WTC11 (cell line): ENCODE results near the gene CDC42EP4. TPM values are rescaled to one million over a fixed set of nuclear protein-coding genes. Genes with fewer than 3 reads are reported as not detected.

ENCODE experiments used
- ATAC-seq: fragments of 200-7000 bp; cut with Tn5 transposase; 2 replicates; pipeline ENCODE4 v1.10.0; 2021; ENCODE audit warnings: mild to moderate bottlenecking, moderate library complexity
- CTCF ChIA-PET: fragments of 300-600 bp; sonication (Branson Sonifier 250); formaldehyde crosslinking; loops from one replicate; lab custom pipeline; 2021; ENCODE audit warnings: antibody characterized with exemption; lab: Charles Lee
- POLR2A ChIA-PET: fragments of 350-600 bp; sonication (Branson Sonifier 250); formaldehyde crosslinking; loops from one replicate; lab custom pipeline; 2021; ENCODE audit warnings: antibody characterized with exemption; lab: Charles Lee
- DNase-seq: peaks from one replicate; pipeline ENCODE4 v3.0.0; 2021; ENCODE audit warnings: low spot score
- H3K27ac Mint-ChIP-seq: 2 replicates; pipeline ENCODE4 v1.8.0; 2021; ENCODE audit warnings: mixed read lengths
- H3K27me3 Mint-ChIP-seq: 2 replicates; pipeline ENCODE4 v1.8.0; 2021; ENCODE audit warnings: low read depth, mild to moderate bottlenecking, moderate library complexity, mixed read lengths
- H3K36me3 Mint-ChIP-seq: 2 replicates; pipeline ENCODE4 v1.8.0; 2021; ENCODE audit warnings: mixed read lengths
- H3K4me1 Mint-ChIP-seq: 2 replicates; pipeline ENCODE4 v1.8.0; 2022; ENCODE audit warnings: mixed read lengths
- H3K4me3 Mint-ChIP-seq: 2 replicates; pipeline ENCODE4 v1.8.0; 2021; ENCODE audit warnings: mild to moderate bottlenecking, moderate library complexity, mixed read lengths
- H3K9me3 Mint-ChIP-seq: 2 replicates; pipeline ENCODE4 v1.8.0; 2021; ENCODE audit warnings: mixed read lengths
- EMX1 ChIP-seq: fragments of 250-450 bp; sonication (Bioruptor Pico); IDR thresholded peaks from 2 replicates; pipeline ENCODE4 v1.8.0; 2021; ENCODE audit warnings: mild to moderate bottlenecking
- FOXP1 ChIP-seq: sonication (generic); formaldehyde crosslinking; IDR thresholded peaks from 2 replicates; pipeline ENCODE4 v1.8.0; 2022; ENCODE audit warnings: missing genetic modification reagents, mild to moderate bottlenecking, moderate library complexity, borderline replicate concordance
- HMGA2 ChIP-seq: fragments of 250-450 bp; sonication (Bioruptor Pico); IDR thresholded peaks from 2 replicates; pipeline ENCODE4 v1.4.0; 2021; ENCODE audit warnings: mild to moderate bottlenecking, moderate library complexity
- JUN ChIP-seq: sonication (generic); formaldehyde crosslinking; IDR thresholded peaks from 2 replicates; pipeline ENCODE4 v1.8.0; 2023; ENCODE audit warnings: mild to moderate bottlenecking, missing genetic modification reagents
- NR2C2 ChIP-seq: sonication (generic); formaldehyde crosslinking; IDR thresholded peaks from 2 replicates; pipeline ENCODE4 v1.8.0; 2022; ENCODE audit warnings: mild to moderate bottlenecking, missing genetic modification reagents
- OVOL2 ChIP-seq: fragments of 250-450 bp; sonication (Bioruptor Pico); IDR thresholded peaks from 2 replicates; pipeline ENCODE4 v1.9.0; 2021; ENCODE audit warnings: mild to moderate bottlenecking, borderline replicate concordance
- RELA ChIP-seq: sonication (generic); formaldehyde crosslinking; IDR thresholded peaks from 2 replicates; pipeline ENCODE4 v1.8.1; 2022; ENCODE audit warnings: missing genetic modification reagents, mild to moderate bottlenecking, borderline replicate concordance
- ZNF219 ChIP-seq: sonication (generic); formaldehyde crosslinking; IDR thresholded peaks from 2 replicates; pipeline ENCODE4 v1.8.0; 2023; ENCODE audit warnings: missing genetic modification reagents, mild to moderate bottlenecking, borderline replicate concordance
- ZNF396 ChIP-seq: fragments of 250-450 bp; sonication (Bioruptor Pico); IDR thresholded peaks from 2 replicates; pipeline ENCODE4 v1.8.0; 2021; ENCODE audit warnings: mild to moderate bottlenecking, moderate library complexity, borderline replicate concordance
- total RNA-seq: library from RNA; stranded (reverse); gene quantifications from 3 replicates; pipeline ENCODE4 v1.2.3, GENCODE V29; 2021
- TF ChIP-seq, protein P1 (sequence below): sonication (generic); formaldehyde crosslinking; IDR thresholded peaks from 2 replicates; pipeline ENCODE4 v1.8.1; 2023; ENCODE audit warnings: mild to moderate bottlenecking, missing genetic modification reagents
- TF ChIP-seq, protein P2 (sequence below): sonication (generic); formaldehyde crosslinking; conservative IDR thresholded peaks from 2 replicates; pipeline ENCODE4 v1.8.1; 2022; ENCODE audit warnings: mild to moderate bottlenecking, missing genetic modification reagents
- TF ChIP-seq, protein P3 (sequence below): sonication (generic); formaldehyde crosslinking; IDR thresholded peaks from 2 replicates; pipeline ENCODE4 v1.8.0; 2023; ENCODE audit warnings: missing genetic modification reagents, mild to moderate bottlenecking, borderline replicate concordance
- TF ChIP-seq, protein P4 (sequence below): fragments of 250-450 bp; sonication (Bioruptor Pico); IDR thresholded peaks from 2 replicates; pipeline ENCODE4 v1.9.0; 2021; ENCODE audit warnings: mild to moderate bottlenecking
- TF ChIP-seq, protein P5 (sequence below): sonication (generic); formaldehyde crosslinking; IDR thresholded peaks from 2 replicates; pipeline ENCODE4 v1.8.1; 2022; ENCODE audit warnings: mild to moderate bottlenecking, missing genetic modification reagents, moderate library complexity, borderline replicate concordance
- TF ChIP-seq, protein P6 (sequence below): sonication (generic); formaldehyde crosslinking; IDR thresholded peaks from 2 replicates; pipeline ENCODE4 v1.8.0; 2023; ENCODE audit warnings: missing genetic modification reagents
- TF ChIP-seq, protein P7 (sequence below): fragments of 250-450 bp; sonication (Bioruptor Pico); IDR thresholded peaks from 2 replicates; pipeline ENCODE4 v1.8.0; 2021; ENCODE audit warnings: mild to moderate bottlenecking

Gene CDC42EP4
- total RNA-seq, 1 experiment from 2014 or later, result 18.8 TPM

DNA sequence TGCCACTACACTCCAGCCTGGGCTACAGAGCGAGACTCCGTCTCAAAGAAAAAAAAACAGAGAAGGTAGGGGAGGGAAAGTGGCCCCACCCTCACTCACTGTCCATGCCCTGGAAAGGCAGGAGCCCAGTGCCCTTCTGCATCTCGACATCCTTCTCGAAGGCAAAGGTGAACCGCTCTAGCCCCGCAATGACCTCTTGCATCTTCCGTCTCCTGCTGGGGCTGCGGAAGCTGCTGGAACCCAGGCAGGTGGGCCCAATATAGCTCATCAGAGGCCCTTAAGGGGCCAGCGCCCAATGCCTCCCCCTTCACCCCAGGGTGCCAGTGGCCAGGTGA is 50.2 kb downstream of the CDC42EP4 start, which contains the start of gene CPSF4L (continued):
- TF ChIP-seq, protein P1, sequence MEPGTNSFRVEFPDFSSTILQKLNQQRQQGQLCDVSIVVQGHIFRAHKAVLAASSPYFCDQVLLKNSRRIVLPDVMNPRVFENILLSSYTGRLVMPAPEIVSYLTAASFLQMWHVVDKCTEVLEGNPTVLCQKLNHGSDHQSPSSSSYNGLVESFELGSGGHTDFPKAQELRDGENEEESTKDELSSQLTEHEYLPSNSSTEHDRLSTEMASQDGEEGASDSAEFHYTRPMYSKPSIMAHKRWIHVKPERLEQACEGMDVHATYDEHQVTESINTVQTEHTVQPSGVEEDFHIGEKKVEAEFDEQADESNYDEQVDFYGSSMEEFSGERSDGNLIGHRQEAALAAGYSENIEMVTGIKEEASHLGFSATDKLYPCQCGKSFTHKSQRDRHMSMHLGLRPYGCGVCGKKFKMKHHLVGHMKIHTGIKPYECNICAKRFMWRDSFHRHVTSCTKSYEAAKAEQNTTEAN (CRISPR knock-in tag), result no peak
- TF ChIP-seq, protein P2, sequence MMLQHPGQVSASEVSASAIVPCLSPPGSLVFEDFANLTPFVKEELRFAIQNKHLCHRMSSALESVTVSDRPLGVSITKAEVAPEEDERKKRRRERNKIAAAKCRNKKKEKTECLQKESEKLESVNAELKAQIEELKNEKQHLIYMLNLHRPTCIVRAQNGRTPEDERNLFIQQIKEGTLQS (CRISPR knock-in tag), result no peak
- TF ChIP-seq EMX1 (CRISPR knock-in tag) (no peak), ZNF219 (CRISPR knock-in tag) (no peak), ZNF396 (CRISPR knock-in tag) (no peak)
- TF ChIP-seq, protein P3, sequence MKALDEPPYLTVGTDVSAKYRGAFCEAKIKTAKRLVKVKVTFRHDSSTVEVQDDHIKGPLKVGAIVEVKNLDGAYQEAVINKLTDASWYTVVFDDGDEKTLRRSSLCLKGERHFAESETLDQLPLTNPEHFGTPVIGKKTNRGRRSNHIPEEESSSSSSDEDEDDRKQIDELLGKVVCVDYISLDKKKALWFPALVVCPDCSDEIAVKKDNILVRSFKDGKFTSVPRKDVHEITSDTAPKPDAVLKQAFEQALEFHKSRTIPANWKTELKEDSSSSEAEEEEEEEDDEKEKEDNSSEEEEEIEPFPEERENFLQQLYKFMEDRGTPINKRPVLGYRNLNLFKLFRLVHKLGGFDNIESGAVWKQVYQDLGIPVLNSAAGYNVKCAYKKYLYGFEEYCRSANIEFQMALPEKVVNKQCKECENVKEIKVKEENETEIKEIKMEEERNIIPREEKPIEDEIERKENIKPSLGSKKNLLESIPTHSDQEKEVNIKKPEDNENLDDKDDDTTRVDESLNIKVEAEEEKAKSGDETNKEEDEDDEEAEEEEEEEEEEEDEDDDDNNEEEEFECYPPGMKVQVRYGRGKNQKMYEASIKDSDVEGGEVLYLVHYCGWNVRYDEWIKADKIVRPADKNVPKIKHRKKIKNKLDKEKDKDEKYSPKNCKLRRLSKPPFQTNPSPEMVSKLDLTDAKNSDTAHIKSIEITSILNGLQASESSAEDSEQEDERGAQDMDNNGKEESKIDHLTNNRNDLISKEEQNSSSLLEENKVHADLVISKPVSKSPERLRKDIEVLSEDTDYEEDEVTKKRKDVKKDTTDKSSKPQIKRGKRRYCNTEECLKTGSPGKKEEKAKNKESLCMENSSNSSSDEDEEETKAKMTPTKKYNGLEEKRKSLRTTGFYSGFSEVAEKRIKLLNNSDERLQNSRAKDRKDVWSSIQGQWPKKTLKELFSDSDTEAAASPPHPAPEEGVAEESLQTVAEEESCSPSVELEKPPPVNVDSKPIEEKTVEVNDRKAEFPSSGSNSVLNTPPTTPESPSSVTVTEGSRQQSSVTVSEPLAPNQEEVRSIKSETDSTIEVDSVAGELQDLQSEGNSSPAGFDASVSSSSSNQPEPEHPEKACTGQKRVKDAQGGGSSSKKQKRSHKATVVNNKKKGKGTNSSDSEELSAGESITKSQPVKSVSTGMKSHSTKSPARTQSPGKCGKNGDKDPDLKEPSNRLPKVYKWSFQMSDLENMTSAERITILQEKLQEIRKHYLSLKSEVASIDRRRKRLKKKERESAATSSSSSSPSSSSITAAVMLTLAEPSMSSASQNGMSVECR, result no peak

DNA sequence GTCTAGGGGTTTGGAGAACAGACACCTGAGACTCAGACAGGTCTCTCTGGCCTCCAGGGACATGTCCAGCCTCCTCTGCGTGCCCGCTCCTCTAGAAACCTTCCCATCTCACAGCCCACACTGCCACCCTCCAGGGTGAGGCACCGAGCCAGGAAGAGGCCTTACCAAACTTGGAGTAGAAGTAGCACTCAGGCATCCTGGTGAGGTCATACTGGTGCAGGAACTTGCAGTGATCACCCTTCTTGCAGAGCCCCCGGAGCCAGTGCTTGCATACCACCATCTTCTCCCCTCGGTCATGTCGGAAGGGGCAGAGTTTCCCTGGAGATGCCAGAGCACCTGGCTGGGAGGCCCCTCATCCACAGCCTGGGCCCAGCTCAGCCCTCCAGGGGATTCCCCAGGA is 54.3 kb downstream of the CDC42EP4 start:
- POLR2A ChIA-PET, result no interaction called here
- ATAC-seq (no peak), DNase-seq (no peak)
- H3K36me3 Mint-ChIP-seq, result no peaks in the 10 kb centered on the region
- peaks cover 27% of the 10 kb centered on the region for H3K4me1 Mint-ChIP-seq
- TF ChIP-seq, protein P4, sequence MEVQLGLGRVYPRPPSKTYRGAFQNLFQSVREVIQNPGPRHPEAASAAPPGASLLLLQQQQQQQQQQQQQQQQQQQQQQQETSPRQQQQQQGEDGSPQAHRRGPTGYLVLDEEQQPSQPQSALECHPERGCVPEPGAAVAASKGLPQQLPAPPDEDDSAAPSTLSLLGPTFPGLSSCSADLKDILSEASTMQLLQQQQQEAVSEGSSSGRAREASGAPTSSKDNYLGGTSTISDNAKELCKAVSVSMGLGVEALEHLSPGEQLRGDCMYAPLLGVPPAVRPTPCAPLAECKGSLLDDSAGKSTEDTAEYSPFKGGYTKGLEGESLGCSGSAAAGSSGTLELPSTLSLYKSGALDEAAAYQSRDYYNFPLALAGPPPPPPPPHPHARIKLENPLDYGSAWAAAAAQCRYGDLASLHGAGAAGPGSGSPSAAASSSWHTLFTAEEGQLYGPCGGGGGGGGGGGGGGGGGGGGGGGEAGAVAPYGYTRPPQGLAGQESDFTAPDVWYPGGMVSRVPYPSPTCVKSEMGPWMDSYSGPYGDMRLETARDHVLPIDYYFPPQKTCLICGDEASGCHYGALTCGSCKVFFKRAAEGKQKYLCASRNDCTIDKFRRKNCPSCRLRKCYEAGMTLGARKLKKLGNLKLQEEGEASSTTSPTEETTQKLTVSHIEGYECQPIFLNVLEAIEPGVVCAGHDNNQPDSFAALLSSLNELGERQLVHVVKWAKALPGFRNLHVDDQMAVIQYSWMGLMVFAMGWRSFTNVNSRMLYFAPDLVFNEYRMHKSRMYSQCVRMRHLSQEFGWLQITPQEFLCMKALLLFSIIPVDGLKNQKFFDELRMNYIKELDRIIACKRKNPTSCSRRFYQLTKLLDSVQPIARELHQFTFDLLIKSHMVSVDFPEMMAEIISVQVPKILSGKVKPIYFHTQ (CRISPR knock-in tag), result no peak
- TF ChIP-seq, protein P5, sequence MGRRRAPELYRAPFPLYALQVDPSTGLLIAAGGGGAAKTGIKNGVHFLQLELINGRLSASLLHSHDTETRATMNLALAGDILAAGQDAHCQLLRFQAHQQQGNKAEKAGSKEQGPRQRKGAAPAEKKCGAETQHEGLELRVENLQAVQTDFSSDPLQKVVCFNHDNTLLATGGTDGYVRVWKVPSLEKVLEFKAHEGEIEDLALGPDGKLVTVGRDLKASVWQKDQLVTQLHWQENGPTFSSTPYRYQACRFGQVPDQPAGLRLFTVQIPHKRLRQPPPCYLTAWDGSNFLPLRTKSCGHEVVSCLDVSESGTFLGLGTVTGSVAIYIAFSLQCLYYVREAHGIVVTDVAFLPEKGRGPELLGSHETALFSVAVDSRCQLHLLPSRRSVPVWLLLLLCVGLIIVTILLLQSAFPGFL (CRISPR knock-in tag), result no peak
- TF ChIP-seq RELA (CRISPR knock-in tag) (no peak), NR2C2 (no peak), FOXP1 (CRISPR knock-in tag) (no peak), HMGA2 (CRISPR knock-in tag) (no peak), OVOL2 (CRISPR knock-in tag) (no peak), JUN (CRISPR knock-in tag) (no peak)
- TF ChIP-seq, protein P6, sequence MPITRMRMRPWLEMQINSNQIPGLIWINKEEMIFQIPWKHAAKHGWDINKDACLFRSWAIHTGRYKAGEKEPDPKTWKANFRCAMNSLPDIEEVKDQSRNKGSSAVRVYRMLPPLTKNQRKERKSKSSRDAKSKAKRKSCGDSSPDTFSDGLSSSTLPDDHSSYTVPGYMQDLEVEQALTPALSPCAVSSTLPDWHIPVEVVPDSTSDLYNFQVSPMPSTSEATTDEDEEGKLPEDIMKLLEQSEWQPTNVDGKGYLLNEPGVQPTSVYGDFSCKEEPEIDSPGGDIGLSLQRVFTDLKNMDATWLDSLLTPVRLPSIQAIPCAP, result no peak
- TF ChIP-seq, protein P7, sequence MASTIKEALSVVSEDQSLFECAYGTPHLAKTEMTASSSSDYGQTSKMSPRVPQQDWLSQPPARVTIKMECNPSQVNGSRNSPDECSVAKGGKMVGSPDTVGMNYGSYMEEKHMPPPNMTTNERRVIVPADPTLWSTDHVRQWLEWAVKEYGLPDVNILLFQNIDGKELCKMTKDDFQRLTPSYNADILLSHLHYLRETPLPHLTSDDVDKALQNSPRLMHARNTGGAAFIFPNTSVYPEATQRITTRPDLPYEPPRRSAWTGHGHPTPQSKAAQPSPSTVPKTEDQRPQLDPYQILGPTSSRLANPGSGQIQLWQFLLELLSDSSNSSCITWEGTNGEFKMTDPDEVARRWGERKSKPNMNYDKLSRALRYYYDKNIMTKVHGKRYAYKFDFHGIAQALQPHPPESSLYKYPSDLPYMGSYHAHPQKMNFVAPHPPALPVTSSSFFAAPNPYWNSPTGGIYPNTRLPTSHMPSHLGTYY (CRISPR knock-in tag), result no peak
- no peaks in the 10 kb centered on the region for H3K9me3 Mint-ChIP-seq
- no peak overlapping the region for H3K27ac Mint-ChIP-seq
- H3K27me3 Mint-ChIP-seq, result no peaks in the 10 kb centered on the region; the same call in none of the 2 replicates
- CTCF ChIA-PET, result interaction anchor here (1.1 to 4.1 kb wide), 2 partner anchors 90 to 113 kb away, joined by 5 to 25 read pairs; no protein-coding TSS in a partner anchor
- no peak overlapping the region for H3K4me3 Mint-ChIP-seq
